Measurements from ENCODE around the gene BEGAIN. TPM values are rescaled to one million over a fixed set of nuclear protein-coding genes. Genes with fewer than 3 reads are reported as not detected.

BEGAIN gene
- total and polyA plus RNA-seq, 2 experiments from 2014 or later = 0.11 to 0.65 TPM

GRCh38 chr14:100572543-100572942, 14.7 kb downstream of the BEGAIN start:
- Histone ChIP-seq H3K27me3 (replicated peaks; ENCODE audit: insufficient read depth) (peaks cover 25% of the 10 kb centered on the region), H3K4me1 (ENCODE audit: insufficient read depth) (no peaks in the 10 kb centered on the region)

GRCh38 chr14:100571837-100572236, 15.4 kb downstream of the BEGAIN start:
- Histone ChIP-seq H3K27ac (no peak overlapping the region), H3K9ac (no peak overlapping the region), H3K79me2 (ENCODE audit: insufficient read depth) (no peaks in the 10 kb centered on the region), H3K4me3 (no peak overlapping the region), H3K27me3 (replicated peaks; ENCODE audit: insufficient read depth) (peaks cover 30% of the 10 kb centered on the region), H3K4me2 (ENCODE audit: unreplicated experiment) (no peak overlapping the region), H3K36me3 (ENCODE audit: low read depth) (no peaks in the 10 kb centered on the region), H2AFZ (no peak overlapping the region), H3F3A (ENCODE audit: insufficient read depth) (no peaks in the 10 kb centered on the region), H3K9me3 (ENCODE audit: low read depth) (no peaks in the 10 kb centered on the region), H4K20me1 (ENCODE audit: insufficient read depth) (no peaks in the 10 kb centered on the region), H3K4me1 (ENCODE audit: insufficient read depth) (no peaks in the 10 kb centered on the region), H3K9me2 (ENCODE audit: insufficient read depth) (no peaks in the 10 kb centered on the region)
- 84 to 87% methylated on average over 16 of the region's 16 CpGs for WGBS, 2 experiments (ENCODE audit: low coverage in 1 of 2, low lambda C conversion rate in 2 of 2, missing lambda C conversion rate in 2 of 2)
- DNase-seq = no peak
- TF ChIP-seq EZH2 (IDR thresholded peaks at IDR 0.05; ENCODE audit: insufficient read depth, poor library complexity, severe bottlenecking) = no peak
- TF ChIP-seq EZH2phosphoT487 (IDR thresholded peaks at IDR 0.05; ENCODE audit: insufficient read depth, low read depth) = no peak
- in situ Hi-C loops (cut with MboI) = no loop called here

More at GRCh38 chr14:100572543-100572942, 14.7 kb downstream of the BEGAIN start:
- Histone ChIP-seq H3K36me3 (ENCODE audit: low read depth) (no peaks in the 10 kb centered on the region), H3K9me2 (ENCODE audit: insufficient read depth) (no peaks in the 10 kb centered on the region), H3K9ac (no peak overlapping the region), H4K20me1 (ENCODE audit: insufficient read depth) (no peaks in the 10 kb centered on the region), H3F3A (ENCODE audit: insufficient read depth) (no peaks in the 10 kb centered on the region), H3K79me2 (ENCODE audit: insufficient read depth) (no peaks in the 10 kb centered on the region), H2AFZ (no peak overlapping the region), H3K4me2 (ENCODE audit: unreplicated experiment) (no peak overlapping the region), H3K9me3 (ENCODE audit: low read depth) (no peaks in the 10 kb centered on the region), H3K27ac (no peak overlapping the region), H3K4me3 (no peak overlapping the region)
- no peak for DNase-seq
- TF ChIP-seq EZH2 (IDR thresholded peaks at IDR 0.05; ENCODE audit: insufficient read depth, poor library complexity, severe bottlenecking) (no peak), EZH2phosphoT487 (IDR thresholded peaks at IDR 0.05; ENCODE audit: insufficient read depth, low read depth) (no peak)
- in situ Hi-C loops (cut with MboI) = no loop called here
- WGBS, 2 experiments (ENCODE audit: low coverage in 1 of 2, low lambda C conversion rate in 2 of 2, missing lambda C conversion rate in 2 of 2) = 41 to 42% methylated on average over 3 of the region's 3 CpGs

GRCh38 chr14:100570726-100571454, 16.3 kb downstream of the BEGAIN start:
- Histone ChIP-seq H3K4me1 (ENCODE audit: insufficient read depth) (no peaks in the 10 kb centered on the region), H3K9ac (no peak overlapping the region), H3K9me2 (ENCODE audit: insufficient read depth) (no peaks in the 10 kb centered on the region), H2AFZ (no peak overlapping the region), H3K4me2 (ENCODE audit: unreplicated experiment) (no peak overlapping the region), H3K4me3 (no peak overlapping the region), H4K20me1 (ENCODE audit: insufficient read depth) (no peaks in the 10 kb centered on the region), H3K36me3 (ENCODE audit: low read depth) (no peaks in the 10 kb centered on the region), H3K9me3 (ENCODE audit: low read depth) (no peaks in the 10 kb centered on the region), H3K79me2 (ENCODE audit: insufficient read depth) (no peaks in the 10 kb centered on the region), H3K27ac (no peak overlapping the region), H3K27me3 (replicated peaks; ENCODE audit: insufficient read depth) (peaks cover 35% of the 10 kb centered on the region), H3F3A (ENCODE audit: insufficient read depth) (no peaks in the 10 kb centered on the region)
- DNase-seq = no peak
- 74% methylated on average over 19 to 23 of the region's 23 CpGs for WGBS, 2 experiments (ENCODE audit: low coverage in 1 of 2, low lambda C conversion rate in 2 of 2, missing lambda C conversion rate in 2 of 2)
- no peak for TF ChIP-seq EZH2phosphoT487 (IDR thresholded peaks at IDR 0.05; ENCODE audit: insufficient read depth, low read depth)
- TF ChIP-seq EZH2 (IDR thresholded peaks at IDR 0.05; ENCODE audit: insufficient read depth, poor library complexity, severe bottlenecking) = no peak
- in situ Hi-C loops (cut with MboI) = no loop called here

GRCh38 chr14:100569734-100570286, 17.4 kb downstream of the BEGAIN start:
- no peak overlapping the region for H3K4me3 ChIP-seq
- no peak overlapping the region for H3K27ac ChIP-seq
- H3F3A ChIP-seq (ENCODE audit: insufficient read depth) = no peaks in the 10 kb centered on the region
- H3K4me2 ChIP-seq (ENCODE audit: unreplicated experiment) = no peak overlapping the region
- H3K9me3 ChIP-seq (ENCODE audit: low read depth) = no peaks in the 10 kb centered on the region
- H3K9me2 ChIP-seq (ENCODE audit: insufficient read depth) = no peaks in the 10 kb centered on the region
- H3K79me2 ChIP-seq (ENCODE audit: insufficient read depth) = no peaks in the 10 kb centered on the region
- no peaks in the 10 kb centered on the region for H3K4me1 ChIP-seq (ENCODE audit: insufficient read depth)
- H2AFZ ChIP-seq = no peak overlapping the region
- H4K20me1 ChIP-seq (ENCODE audit: insufficient read depth) = no peaks in the 10 kb centered on the region
- H3K9ac ChIP-seq = no peak overlapping the region
- 25 to 27% methylated on average over 12 to 14 of the region's 14 CpGs for WGBS, 2 experiments (ENCODE audit: low coverage in 1 of 2, low lambda C conversion rate in 2 of 2, missing lambda C conversion rate in 2 of 2)
- DNase-seq = no peak
- TF ChIP-seq EZH2 (IDR thresholded peaks at IDR 0.05; ENCODE audit: insufficient read depth, poor library complexity, severe bottlenecking) (no peak), EZH2phosphoT487 (IDR thresholded peaks at IDR 0.05; ENCODE audit: insufficient read depth, low read depth) (no peak)
- in situ Hi-C loops (cut with MboI) = no loop called here
- peaks cover 35% of the 10 kb centered on the region for H3K27me3 ChIP-seq (replicated peaks; ENCODE audit: insufficient read depth)
- no peaks in the 10 kb centered on the region for H3K36me3 ChIP-seq (ENCODE audit: low read depth)

Data from GM23248 (cell line).